ENCODE data around the gene CNTNAP2. TPM values are rescaled to one million over a fixed set of nuclear protein-coding genes. Genes with fewer than 3 reads are reported as not detected.
"Not testable (repeated sequence)": the region's sequence is repeated elsewhere in the genome, so short reads cannot be mapped to it uniquely, and the experiment has no call there.

The CNTNAP2 gene
- total RNA-seq, 2 experiments from 2014 or later, result not detected

GRCh38 chr7:148078111-148078510 is 1961.5 kb downstream of the CNTNAP2 start:
- DNase-seq; ATAC-seq; H3K4me1 Mint-ChIP-seq (ENCODE audit: low read depth); H3K9me3 Mint-ChIP-seq (ENCODE audit: insufficient read depth); H3K27me3 Mint-ChIP-seq (ENCODE audit: low read depth); H3K36me3 Mint-ChIP-seq (ENCODE audit: low read depth); CTCF ChIA-PET; H3K4me3 Mint-ChIP-seq; H3K27ac Mint-ChIP-seq; POLR2A ChIA-PET: not testable (repeated sequence)

GRCh38 chr7:148079206-148080080 is 1962.8 kb downstream of the CNTNAP2 start:
- Mint-ChIP-seq H3K27me3 (ENCODE audit: low read depth) (peaks cover 1% of the 10 kb centered on the region), H3K9me3 (ENCODE audit: insufficient read depth) (no peaks in the 10 kb centered on the region), H3K27ac (no peak overlapping the region), H3K4me1 (ENCODE audit: low read depth) (no peaks in the 10 kb centered on the region), H3K4me3 (no peak overlapping the region), H3K36me3 (ENCODE audit: low read depth) (no peaks in the 10 kb centered on the region)
- ChIA-PET CTCF (no interaction called here), POLR2A (no interaction called here)
- DNase-seq (no peak), ATAC-seq (no peak)

- no peaks in the 10 kb centered on the region for H3K36me3 Mint-ChIP-seq (ENCODE audit: low read depth)
- CTCF ChIA-PET, result no interaction called here
- DNase-seq (no peak), ATAC-seq (no peak)
- H3K9me3 Mint-ChIP-seq (ENCODE audit: insufficient read depth), result no peaks in the 10 kb centered on the region
- POLR2A ChIA-PET, result no interaction called here
- H3K4me3 Mint-ChIP-seq, result no peak overlapping the region
- H3K4me1 Mint-ChIP-seq (ENCODE audit: low read depth), result no peaks in the 10 kb centered on the region
- peaks cover 1% of the 10 kb centered on the region for H3K27me3 Mint-ChIP-seq (ENCODE audit: low read depth)
- no peak overlapping the region for H3K27ac Mint-ChIP-seq
Observed at GRCh38 chr7:148083448-148083847, 1966.8 kb downstream of the CNTNAP2 start.

- ATAC-seq, result no peak
- H3K36me3 Mint-ChIP-seq (ENCODE audit: low read depth), result no peaks in the 10 kb centered on the region
- POLR2A ChIA-PET, result no interaction called here
- CTCF ChIA-PET, result no interaction called here
- no peaks in the 10 kb centered on the region for H3K4me1 Mint-ChIP-seq (ENCODE audit: low read depth)
- peak; percentile 39 for DNase-seq
- no peaks in the 10 kb centered on the region for H3K9me3 Mint-ChIP-seq (ENCODE audit: insufficient read depth)
- peaks cover 1% of the 10 kb centered on the region for H3K27me3 Mint-ChIP-seq (ENCODE audit: low read depth)
- H3K4me3 Mint-ChIP-seq, result no peak overlapping the region
- no peak overlapping the region for H3K27ac Mint-ChIP-seq
Observed at GRCh38 chr7:148084138-148084537, 1967.5 kb downstream of the CNTNAP2 start.

DNA sequence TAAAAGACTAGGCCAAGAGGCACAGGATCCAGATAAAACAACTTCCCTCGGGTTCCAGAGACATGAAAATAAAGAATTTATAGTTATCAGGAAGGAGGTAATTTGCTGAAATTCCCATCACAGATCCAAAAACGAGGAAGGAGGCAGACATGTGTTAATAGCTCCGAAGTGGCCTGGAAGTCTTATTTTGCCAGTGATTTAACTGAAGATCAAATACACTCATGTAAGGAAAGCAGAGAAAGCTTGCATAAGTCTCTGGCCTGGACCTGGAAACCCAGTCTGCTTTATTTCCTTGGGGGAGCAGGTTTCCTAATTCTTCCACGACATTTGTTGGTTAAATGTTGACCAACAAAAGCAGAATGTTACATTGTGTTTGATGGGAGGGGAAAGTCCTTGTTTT is 1975.3 kb downstream of the CNTNAP2 start:
- Mint-ChIP-seq H3K9me3 (ENCODE audit: insufficient read depth) (no peaks in the 10 kb centered on the region), H3K4me3 (no peak overlapping the region), H3K27me3 (ENCODE audit: low read depth) (no peaks in the 10 kb centered on the region), H3K4me1 (ENCODE audit: low read depth) (no peaks in the 10 kb centered on the region), H3K27ac (no peak overlapping the region), H3K36me3 (ENCODE audit: low read depth) (no peaks in the 10 kb centered on the region)
- ChIA-PET POLR2A (no interaction called here), CTCF (no interaction called here)
- ATAC-seq (no peak), DNase-seq (no peak)

- no peak overlapping the region for H3K4me3 Mint-ChIP-seq
Observed at GRCh38 chr7:148093375-148094166, 1977.0 kb downstream of the CNTNAP2 start.

GRCh38 chr7:148095066-148095465 is 1978.5 kb downstream of the CNTNAP2 start:
- Mint-ChIP-seq H3K4me3 (no peak overlapping the region), H3K36me3 (ENCODE audit: low read depth) (no peaks in the 10 kb centered on the region), H3K27ac (no peak overlapping the region), H3K4me1 (ENCODE audit: low read depth) (no peaks in the 10 kb centered on the region), H3K27me3 (ENCODE audit: low read depth) (no peaks in the 10 kb centered on the region), H3K9me3 (ENCODE audit: insufficient read depth) (no peaks in the 10 kb centered on the region)
- ChIA-PET CTCF (no interaction called here), POLR2A (no interaction called here)
- no peak for DNase-seq
- no peak for ATAC-seq

More at GRCh38 chr7:148093375-148094166, 1977.0 kb downstream of the CNTNAP2 start:
- POLR2A ChIA-PET, result no interaction called here
- ATAC-seq (no peak), DNase-seq (no peak)
- H3K27me3 Mint-ChIP-seq (ENCODE audit: low read depth), result no peaks in the 10 kb centered on the region
- CTCF ChIA-PET, result no interaction called here
- no peaks in the 10 kb centered on the region for H3K9me3 Mint-ChIP-seq (ENCODE audit: insufficient read depth)
- H3K36me3 Mint-ChIP-seq (ENCODE audit: low read depth), result no peaks in the 10 kb centered on the region
- no peak overlapping the region for H3K27ac Mint-ChIP-seq
- H3K4me1 Mint-ChIP-seq (ENCODE audit: low read depth), result no peaks in the 10 kb centered on the region

- ChIA-PET POLR2A (no interaction called here), CTCF (no interaction called here)
Observed at GRCh38 chr7:148104136-148104716, 1987.6 kb downstream of the CNTNAP2 start.

GRCh38 chr7:148104924-148105323 is 1988.3 kb downstream of the CNTNAP2 start:
- ChIA-PET CTCF (no interaction called here), POLR2A (no interaction called here)
- Mint-ChIP-seq H3K27me3 (ENCODE audit: low read depth) (no peaks in the 10 kb centered on the region), H3K4me3 (no peak overlapping the region), H3K36me3 (ENCODE audit: low read depth) (no peaks in the 10 kb centered on the region), H3K4me1 (ENCODE audit: low read depth) (no peaks in the 10 kb centered on the region), H3K9me3 (ENCODE audit: insufficient read depth) (no peaks in the 10 kb centered on the region), H3K27ac (no peak overlapping the region)
- DNase-seq, result no peak
- ATAC-seq, result no peak

More at GRCh38 chr7:148104136-148104716, 1987.6 kb downstream of the CNTNAP2 start:
- Mint-ChIP-seq H3K27me3 (ENCODE audit: low read depth) (no peaks in the 10 kb centered on the region), H3K36me3 (ENCODE audit: low read depth) (no peaks in the 10 kb centered on the region), H3K9me3 (ENCODE audit: insufficient read depth) (no peaks in the 10 kb centered on the region), H3K4me1 (ENCODE audit: low read depth) (no peaks in the 10 kb centered on the region), H3K27ac (no peak overlapping the region), H3K4me3 (no peak overlapping the region)
- ATAC-seq (no peak), DNase-seq (no peak)

DNA sequence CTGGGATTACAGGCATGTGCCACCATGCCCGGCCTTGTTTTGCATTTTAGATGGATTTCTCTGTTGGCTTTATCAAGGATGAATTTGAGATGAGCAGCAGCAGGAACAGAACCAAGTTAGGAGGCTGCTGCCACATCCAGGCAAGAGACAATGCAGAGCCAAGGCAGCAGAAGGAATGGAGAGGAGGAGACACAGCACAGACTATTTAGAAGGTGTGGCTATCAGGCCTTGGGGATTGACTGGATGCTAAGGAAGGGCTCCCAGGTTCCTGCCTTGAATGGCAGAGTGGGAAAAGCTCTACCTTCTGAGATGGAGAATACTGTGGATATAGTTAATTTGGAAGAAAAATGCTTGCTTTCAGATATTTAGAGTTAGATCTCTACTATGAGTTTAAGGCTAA is 1989.3 kb downstream of the CNTNAP2 start:
- H3K36me3 Mint-ChIP-seq (ENCODE audit: low read depth), result no peaks in the 10 kb centered on the region
- DNase-seq, result no peak
- no peak for ATAC-seq
- H3K4me1 Mint-ChIP-seq (ENCODE audit: low read depth), result no peaks in the 10 kb centered on the region
- no peak overlapping the region for H3K4me3 Mint-ChIP-seq
- no peak overlapping the region for H3K27ac Mint-ChIP-seq
- ChIA-PET CTCF (no interaction called here), POLR2A (no interaction called here)
- H3K9me3 Mint-ChIP-seq (ENCODE audit: insufficient read depth), result no peaks in the 10 kb centered on the region
- no peaks in the 10 kb centered on the region for H3K27me3 Mint-ChIP-seq (ENCODE audit: low read depth)

GRCh38 chr7:148107443-148108127 is 1991.0 kb downstream of the CNTNAP2 start:
- DNase-seq (no peak), ATAC-seq (no peak)
- ChIA-PET CTCF (no interaction called here), POLR2A (no interaction called here)
- Mint-ChIP-seq H3K4me3 (no peak overlapping the region), H3K27me3 (ENCODE audit: low read depth) (no peaks in the 10 kb centered on the region), H3K9me3 (ENCODE audit: insufficient read depth) (no peaks in the 10 kb centered on the region), H3K36me3 (ENCODE audit: low read depth) (no peaks in the 10 kb centered on the region), H3K4me1 (ENCODE audit: low read depth) (no peaks in the 10 kb centered on the region), H3K27ac (no peak overlapping the region)

DNA sequence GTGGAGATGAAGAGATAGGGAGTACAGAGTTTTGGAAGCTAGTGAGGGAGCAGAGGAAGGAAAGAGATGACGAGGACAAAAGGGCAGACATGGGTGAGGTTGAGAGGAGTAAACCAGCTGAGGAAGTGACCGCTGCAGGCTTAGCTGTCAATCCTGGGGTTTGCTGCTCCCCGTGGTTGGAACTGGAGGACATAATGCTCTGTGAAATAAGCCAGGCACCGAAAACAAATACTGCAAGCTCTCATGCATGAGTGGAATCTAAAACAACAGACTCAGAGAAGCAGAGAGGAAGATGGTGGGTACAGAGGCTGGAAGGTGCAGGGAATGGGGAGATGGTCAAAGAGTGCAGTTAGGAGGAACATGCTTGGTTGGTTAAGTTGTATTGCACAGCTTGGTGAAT is 1991.8 kb downstream of the CNTNAP2 start:
- Mint-ChIP-seq H3K4me1 (ENCODE audit: low read depth) (no peaks in the 10 kb centered on the region), H3K9me3 (ENCODE audit: insufficient read depth) (no peaks in the 10 kb centered on the region), H3K4me3 (no peak overlapping the region), H3K27ac (no peak overlapping the region), H3K27me3 (ENCODE audit: low read depth) (no peaks in the 10 kb centered on the region), H3K36me3 (ENCODE audit: low read depth) (no peaks in the 10 kb centered on the region)
- ChIA-PET CTCF (no interaction called here), POLR2A (no interaction called here)
- no peak for ATAC-seq
- no peak for DNase-seq
